Trophoblast cell (in vitro differentiated cells and primary cell): ENCODE measurements around the gene ASPRV1.
A peak's percentile ranks its signal among the peaks of the same experiment; 100 is the strongest.

Experiments used
- DNase-seq, 2 donors: peaks; one replicate each; pipeline ENCODE4 v3.0.0-alpha.2; 2016
- H2AFZ ChIP-seq: 2 replicates; pipeline ENCODE4 v1.6.1; 2013; ENCODE audit warnings: low read length, moderate library complexity, mild to moderate bottlenecking; ENCODE audit not compliant: insufficient read depth, poor library complexity
- H2AK5ac ChIP-seq: 2 replicates; pipeline ENCODE4 v1.6.1; 2013; ENCODE audit warnings: mild to moderate bottlenecking, low read length
- H2BK120ac ChIP-seq: 2 replicates; pipeline ENCODE4 v1.6.1; 2013; ENCODE audit warnings: low read length, mild to moderate bottlenecking, moderate library complexity; ENCODE audit not compliant: insufficient read depth, poor library complexity
- H2BK12ac ChIP-seq: 2 replicates; pipeline ENCODE4 v1.6.1; 2013; ENCODE audit warnings: mild to moderate bottlenecking, low read length, moderate library complexity
- H2BK5ac ChIP-seq: 2 replicates; pipeline ENCODE4 v1.6.1; 2013; ENCODE audit warnings: low read length, low read depth, moderate library complexity, mild to moderate bottlenecking; ENCODE audit not compliant: poor library complexity
- H3K14ac ChIP-seq: 2 replicates; pipeline ENCODE4 v1.6.1; 2013; ENCODE audit warnings: mild to moderate bottlenecking, low read length
- H3K18ac ChIP-seq: 2 replicates; pipeline ENCODE4 v1.6.1; 2013; ENCODE audit warnings: mild to moderate bottlenecking, low read length
- H3K23ac ChIP-seq: 2 replicates; pipeline ENCODE4 v1.6.1; 2013; ENCODE audit warnings: low read length
- H3K27ac ChIP-seq: 2 replicates; pipeline ENCODE4 v1.5.1; 2013; ENCODE audit warnings: low read depth, mild to moderate bottlenecking, inconsistent platforms, low read length, moderate library complexity
- H3K27me3 ChIP-seq: 2 replicates; pipeline ENCODE4 v1.6.1; 2013; ENCODE audit warnings: inconsistent platforms, mild to moderate bottlenecking, low read length, moderate library complexity; ENCODE audit not compliant: insufficient read depth
- H3K36me3 ChIP-seq, 2 experiments: 1 replicate in 1 of 2; 2 replicates in 1 of 2; pipeline ENCODE4 v1.6.1; 2013; ENCODE audit warnings: low read length in 2 of 2, mild to moderate bottlenecking in 2 of 2, moderate library complexity in 1 of 2; ENCODE audit not compliant: insufficient read depth in 2 of 2, control insufficient read depth in 1 of 2
- H3K4ac ChIP-seq: 2 replicates; pipeline ENCODE4 v1.6.1; 2013; ENCODE audit warnings: low read depth, mild to moderate bottlenecking, low read length, moderate library complexity
- H3K4me1 ChIP-seq, 2 experiments: 1 replicate in 1 of 2; 2 replicates in 1 of 2; pipeline ENCODE4 v1.6.1; 2013; ENCODE audit warnings: low read length in 2 of 2, mild to moderate bottlenecking in 2 of 2, moderate library complexity in 1 of 2; ENCODE audit not compliant: insufficient read depth in 2 of 2, control insufficient read depth in 1 of 2
- H3K4me2 ChIP-seq: 2 replicates; pipeline ENCODE4 v1.6.1; 2013; ENCODE audit warnings: inconsistent platforms, mild to moderate bottlenecking, low read length, moderate library complexity
- H3K4me3 ChIP-seq: 2 replicates; pipeline ENCODE4 v1.5.1; 2013; ENCODE audit warnings: mild to moderate bottlenecking, low read depth, low read length, inconsistent platforms
- H3K79me1 ChIP-seq: one replicate; pipeline ENCODE4 v1.6.1; 2013; ENCODE audit warnings: low read length
- H3K79me2 ChIP-seq: 2 replicates; pipeline ENCODE4 v1.6.1; 2013; ENCODE audit warnings: low read length, mild to moderate bottlenecking; ENCODE audit not compliant: control insufficient read depth, insufficient read depth, poor library complexity
- H3K9ac ChIP-seq: 2 replicates; pipeline ENCODE4 v1.6.1; 2013; ENCODE audit warnings: mild to moderate bottlenecking, low read length
- H3K9me3 ChIP-seq: 2 replicates; pipeline ENCODE4 v1.6.1; 2013; ENCODE audit warnings: low read depth, mild to moderate bottlenecking, control low read depth, inconsistent platforms, low read length; ENCODE audit not compliant: insufficient read depth
- H4K12ac ChIP-seq: 2 replicates; pipeline ENCODE4 v1.6.1; 2013; ENCODE audit warnings: low read depth, mild to moderate bottlenecking, low read length, moderate library complexity
- H4K8ac ChIP-seq: 2 replicates; pipeline ENCODE4 v1.6.1; 2013; ENCODE audit warnings: low read depth, mild to moderate bottlenecking, low read length, moderate library complexity
- H4K91ac ChIP-seq: one replicate; pipeline ENCODE4 v1.6.1; 2013; ENCODE audit warnings: low read depth, mild to moderate bottlenecking, low read length, moderate library complexity
- WGBS: extraction: QIAGEN DNeasy Blood & Tissue Kit; methylation state at CpG from one replicate; pipeline ENCODE4 v1.1.7; 2013; ENCODE audit warnings: missing lambda C conversion rate; ENCODE audit not compliant: insufficient read length, insufficient coverage; ENCODE audit errors: extremely low coverage; 5-methylcytosine and 5-hydroxymethylcytosine counted together

ASPRV1 gene

GRCh38 chr2:69983392-69983966, 22.0 kb upstream of the ASPRV1 start:
- Histone ChIP-seq H2BK5ac (no peak overlapping the region), H3K79me1 (peaks cover 5% of the 10 kb centered on the region), H3K9ac (no peak overlapping the region), H2AK5ac (no peak overlapping the region), H3K27ac (no peak overlapping the region), H3K9me3 (no peaks in the 10 kb centered on the region), H4K91ac (no peak overlapping the region), H3K14ac (no peak overlapping the region), H3K36me3 (no peaks in the 10 kb centered on the region), H4K8ac (no peak overlapping the region), H3K27me3 (no peaks in the 10 kb centered on the region), H3K4me1 (peaks cover 3 to 6% of the 10 kb centered on the region in 2 experiments), H2AFZ (no peak overlapping the region), H3K23ac (no peak overlapping the region), H3K18ac (no peak overlapping the region), H3K4me3 (no peak overlapping the region), H3K79me2 (no peaks in the 10 kb centered on the region), H2BK120ac (no peak overlapping the region), H4K12ac (no peak overlapping the region), H2BK12ac (no peak overlapping the region), H3K4me2 (no peak overlapping the region), H3K4ac (no peak overlapping the region)
- DNase-seq, result no peak
- no CpG with 5 or more reads among the region's 3 CpGs for WGBS

DNA sequence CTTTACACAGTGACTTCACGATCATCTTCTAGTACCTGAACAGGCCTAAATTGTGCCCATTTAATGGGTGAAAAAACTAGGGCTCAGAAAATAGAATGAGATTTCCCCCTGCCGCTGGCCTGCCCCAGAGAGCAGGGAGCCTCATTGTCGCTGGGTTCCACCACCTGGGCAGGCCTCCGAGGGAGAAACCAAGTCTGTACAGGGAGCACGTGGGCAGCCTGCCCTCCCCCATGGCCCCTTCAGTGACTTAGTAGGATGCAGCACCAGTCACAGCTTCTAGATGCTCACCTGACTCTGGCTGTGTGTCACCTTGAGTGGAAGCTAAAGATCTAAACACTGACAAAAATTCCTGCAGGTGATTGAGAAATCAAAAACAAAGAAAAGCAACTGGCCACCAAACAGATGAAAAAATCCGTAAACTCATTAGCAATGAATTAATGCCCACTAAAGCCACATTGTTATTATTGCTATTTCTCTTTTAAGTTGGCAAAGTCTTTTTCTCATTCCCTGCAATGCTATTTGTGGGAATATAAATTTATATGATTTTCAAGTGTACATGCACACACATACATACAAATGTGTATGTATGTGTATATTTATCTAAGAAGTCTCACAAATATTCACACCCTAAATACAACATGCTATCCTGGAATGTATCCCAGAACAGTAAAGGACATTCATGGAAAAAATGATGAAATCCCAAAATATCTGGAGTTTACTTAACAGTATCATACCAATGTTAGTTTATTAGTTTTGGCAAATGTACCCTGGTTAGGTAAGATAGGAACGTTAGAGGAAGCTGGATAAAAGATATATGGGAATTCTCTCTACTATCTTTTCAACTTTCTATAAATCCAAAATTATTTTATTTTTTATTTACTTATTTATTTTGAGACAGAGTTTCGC, 18.7 kb upstream of the ASPRV1 start:
- peaks cover 13 to 14% of the 10 kb centered on the region in 2 experiments for H3K4me1 ChIP-seq
- H3K4me2 ChIP-seq, result no peak overlapping the region
- no peak overlapping the region for H4K91ac ChIP-seq
- H3K36me3 ChIP-seq, result no peaks in the 10 kb centered on the region
- H3K23ac ChIP-seq, result no peak overlapping the region
- peaks cover 13% of the 10 kb centered on the region for H3K79me1 ChIP-seq
- no peak overlapping the region for H3K18ac ChIP-seq
- H3K4ac ChIP-seq, result no peak overlapping the region
- peak in 1 of 2 donors; percentile 71 for DNase-seq
- no peaks in the 10 kb centered on the region for H3K27me3 ChIP-seq
- no peaks in the 10 kb centered on the region for H3K9me3 ChIP-seq
- H2BK120ac ChIP-seq, result no peak overlapping the region
- no CpG with 5 or more reads among the region's 8 CpGs for WGBS
- no peak overlapping the region for H4K8ac ChIP-seq
- no peak overlapping the region for H4K12ac ChIP-seq
- H3K9ac ChIP-seq, result no peak overlapping the region
- no peaks in the 10 kb centered on the region for H3K79me2 ChIP-seq
- no peak overlapping the region for H2BK5ac ChIP-seq
- H2BK12ac ChIP-seq, result no peak overlapping the region
- no peak overlapping the region for H2AK5ac ChIP-seq
- no peak overlapping the region for H2AFZ ChIP-seq
- no peak overlapping the region for H3K27ac ChIP-seq
- no peak overlapping the region for H3K4me3 ChIP-seq
- H3K14ac ChIP-seq, result no peak overlapping the region

DNA sequence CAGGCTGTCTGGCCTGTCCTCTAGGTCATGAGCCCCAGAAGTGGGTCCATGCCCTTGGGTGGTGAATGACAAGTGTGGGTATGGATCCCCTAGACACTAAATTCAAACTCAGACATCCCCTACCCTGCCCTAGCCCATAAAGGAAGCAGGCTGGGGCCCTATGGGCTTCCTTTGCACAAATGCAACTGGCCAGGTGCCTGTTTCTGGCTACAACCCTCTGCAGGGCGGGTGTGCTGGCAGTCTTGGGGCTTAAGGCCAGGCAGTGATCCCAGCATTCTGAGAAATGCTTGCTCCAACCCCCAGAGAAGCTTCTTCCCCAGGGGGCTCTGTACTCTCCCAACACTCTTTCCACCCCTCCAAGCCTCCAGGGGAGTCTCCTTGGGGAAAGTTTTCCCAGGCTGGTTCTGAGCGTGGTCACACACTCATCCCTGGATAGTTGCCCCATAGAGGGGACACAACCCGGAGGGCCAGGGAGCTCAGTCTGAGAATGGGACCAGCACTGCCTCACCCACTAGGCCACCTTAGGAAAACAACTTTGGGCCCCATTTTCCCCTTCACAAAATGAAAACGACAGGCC, 16.6 kb upstream of the ASPRV1 start:
- H3K4ac ChIP-seq, result no peak overlapping the region
- H3K14ac ChIP-seq, result peak overlapping the region; percentile 34
- no peaks in the 10 kb centered on the region for H3K27me3 ChIP-seq
- H2BK12ac ChIP-seq, result peak overlapping the region; percentile 62
- peak overlapping the region; percentile 68 for H3K18ac ChIP-seq
- H2BK5ac ChIP-seq, result peak overlapping the region; percentile 68
- H3K9ac ChIP-seq, result no peak overlapping the region
- peaks cover 13% of the 10 kb centered on the region for H3K79me1 ChIP-seq
- peak overlapping the region; percentile 69 for H4K91ac ChIP-seq
- H4K12ac ChIP-seq, result no peak overlapping the region
- H3K4me3 ChIP-seq, result no peak overlapping the region
- peaks cover 2% of the 10 kb centered on the region for H3K79me2 ChIP-seq
- H2AK5ac ChIP-seq, result no peak overlapping the region
- H3K9me3 ChIP-seq, result no peaks in the 10 kb centered on the region
- no peak overlapping the region for H4K8ac ChIP-seq
- H3K4me1 ChIP-seq, result peaks cover 13 to 14% of the 10 kb centered on the region in 2 experiments
- no peak for DNase-seq
- H2BK120ac ChIP-seq, result peak overlapping the region; percentile 64
- H3K4me2 ChIP-seq, result no peak overlapping the region
- H3K36me3 ChIP-seq, result no peaks in the 10 kb centered on the region
- no CpG with 5 or more reads among the region's 4 CpGs for WGBS
- no peak overlapping the region for H3K23ac ChIP-seq
- no peak overlapping the region for H3K27ac ChIP-seq
- no peak overlapping the region for H2AFZ ChIP-seq

GRCh38 chr2:69977186-69977585, 15.8 kb upstream of the ASPRV1 start:
- Histone ChIP-seq H3K4me3 (no peak overlapping the region), H3K27me3 (no peaks in the 10 kb centered on the region), H2BK120ac (no peak overlapping the region), H3K4me2 (no peak overlapping the region), H4K91ac (no peak overlapping the region), H3K14ac (no peak overlapping the region), H3K36me3 (no peaks in the 10 kb centered on the region), H2BK5ac (no peak overlapping the region), H3K27ac (no peak overlapping the region), H3K18ac (no peak overlapping the region), H3K9me3 (no peaks in the 10 kb centered on the region), H3K4ac (no peak overlapping the region), H2AFZ (no peak overlapping the region), H3K4me1 (peaks cover 13 to 14% of the 10 kb centered on the region in 2 experiments), H4K8ac (no peak overlapping the region), H2AK5ac (no peak overlapping the region), H2BK12ac (no peak overlapping the region), H3K23ac (no peak overlapping the region), H3K79me1 (peaks cover 13% of the 10 kb centered on the region), H4K12ac (no peak overlapping the region), H3K79me2 (peaks cover 2% of the 10 kb centered on the region), H3K9ac (no peak overlapping the region)
- no peak for DNase-seq
- no CpG with 5 or more reads among the region's 8 CpGs for WGBS
